ENCODE measurements around the gene XXYLT1. TPM values are rescaled to one million over a fixed set of nuclear protein-coding genes. Genes with fewer than 3 reads are reported as not detected.

Gene XXYLT1
- polyA plus RNA-seq, 1 donor (not counting 4 experiments of a cell fraction or from before 2014, with no cell fraction given): 11.1 TPM

GRCh38 chr3:195168009-195168762, 102.8 kb downstream of the XXYLT1 start:
- H3K4me1 ChIP-seq (ENCODE audit: control insufficient read depth, extremely low read depth, insufficient read depth, low read length): peaks cover 24% of the 10 kb centered on the region
- FAIRE-seq (peak; percentile 67), DNase-seq (ENCODE audit: low read depth, low spot score) (no peak)
- H3K36me3 ChIP-seq (ENCODE audit: control insufficient read depth in 2 of 2, extremely low read depth in 1 of 2, insufficient read depth in 2 of 2, low read length in 2 of 2): no peaks in the 10 kb centered on the region
- no peaks in the 10 kb centered on the region for H4K20me1 ChIP-seq (ENCODE audit: control insufficient read depth, extremely low read depth, insufficient read depth, low read length)
- H3K9me3 ChIP-seq (ENCODE audit: control insufficient read depth, low read depth, low read length): no peaks in the 10 kb centered on the region
- peak overlapping the region; percentile 22 for H3K4me2 ChIP-seq (ENCODE audit: control insufficient read depth, extremely low read depth, insufficient read depth, low read depth, low read length)
- dilution Hi-C loops (cut with MboI; ENCODE audit: extremely low pct_ligation_motif_present, low sequenced_read_pairs): no loop called here
- H3K27me3 ChIP-seq (ENCODE audit: control insufficient read depth, extremely low read depth, insufficient read depth, low read length): no peaks in the 10 kb centered on the region
- H2AFZ ChIP-seq (ENCODE audit: control insufficient read depth, low read length): no peak overlapping the region
- H3K79me2 ChIP-seq (ENCODE audit: control insufficient read depth, insufficient read depth, low read length): no peaks in the 10 kb centered on the region
- H3K27ac ChIP-seq (ENCODE audit: control insufficient read depth, insufficient read depth, low read length): no peak overlapping the region
- H3K4me3 ChIP-seq (ENCODE audit: control insufficient read depth in 2 of 3, extremely low read depth in 1 of 3, insufficient read depth in 2 of 3, low read depth in 1 of 3, low read length in 3 of 3): no peak overlapping the region
- no peak overlapping the region for H3K9ac ChIP-seq (ENCODE audit: control insufficient read depth, extremely low read depth, insufficient read depth, low read length)
- H3K9me1 ChIP-seq (ENCODE audit: control insufficient read depth, extremely low read depth, insufficient read depth, low read length): peaks cover 6% of the 10 kb centered on the region
- no peak for TF ChIP-seq CTCF (optimal IDR thresholded peaks at IDR 0.05 in 1 of 3, IDR thresholded peaks at IDR 0.05 in 1 of 3, conservative IDR thresholded peaks at IDR 0.05 in 1 of 3; ENCODE audit: extremely low read depth in 1 of 3, insufficient read depth in 2 of 3, low read length in 3 of 3)
- no peak for TF ChIP-seq EZH2 (IDR thresholded peaks at IDR 0.05; ENCODE audit: low read length)

GRCh38 chr3:195165790-195166189, 105.2 kb downstream of the XXYLT1 start:
- Histone ChIP-seq H3K9ac (ENCODE audit: control insufficient read depth, extremely low read depth, insufficient read depth, low read length) (no peak overlapping the region), H3K4me2 (ENCODE audit: control insufficient read depth, extremely low read depth, insufficient read depth, low read depth, low read length) (no peak overlapping the region), H3K9me3 (ENCODE audit: control insufficient read depth, low read depth, low read length) (no peaks in the 10 kb centered on the region), H4K20me1 (ENCODE audit: control insufficient read depth, extremely low read depth, insufficient read depth, low read length) (no peaks in the 10 kb centered on the region), H3K4me1 (ENCODE audit: control insufficient read depth, extremely low read depth, insufficient read depth, low read length) (peaks cover 10% of the 10 kb centered on the region), H3K27me3 (ENCODE audit: control insufficient read depth, extremely low read depth, insufficient read depth, low read length) (no peaks in the 10 kb centered on the region), H3K36me3 (ENCODE audit: control insufficient read depth in 2 of 2, extremely low read depth in 1 of 2, insufficient read depth in 2 of 2, low read length in 2 of 2) (no peaks in the 10 kb centered on the region), H2AFZ (ENCODE audit: control insufficient read depth, low read length) (no peak overlapping the region), H3K79me2 (ENCODE audit: control insufficient read depth, insufficient read depth, low read length) (no peaks in the 10 kb centered on the region), H3K9me1 (ENCODE audit: control insufficient read depth, extremely low read depth, insufficient read depth, low read length) (peaks cover 4% of the 10 kb centered on the region), H3K27ac (ENCODE audit: control insufficient read depth, insufficient read depth, low read length) (no peak overlapping the region), H3K4me3 (ENCODE audit: control insufficient read depth in 2 of 3, extremely low read depth in 1 of 3, insufficient read depth in 2 of 3, low read depth in 1 of 3, low read length in 3 of 3) (no peak overlapping the region)
- no peak for TF ChIP-seq EZH2 (IDR thresholded peaks at IDR 0.05; ENCODE audit: low read length)
- dilution Hi-C loops (cut with MboI; ENCODE audit: extremely low pct_ligation_motif_present, low sequenced_read_pairs): no loop called here
- no peak for DNase-seq (ENCODE audit: low read depth, low spot score)
- no peak for FAIRE-seq

GRCh38 chr3:195165265-195165609, 105.7 kb downstream of the XXYLT1 start:
- Histone ChIP-seq H3K9ac (ENCODE audit: control insufficient read depth, extremely low read depth, insufficient read depth, low read length) (no peak overlapping the region), H3K4me1 (ENCODE audit: control insufficient read depth, extremely low read depth, insufficient read depth, low read length) (peaks cover 10% of the 10 kb centered on the region), H3K27me3 (ENCODE audit: control insufficient read depth, extremely low read depth, insufficient read depth, low read length) (no peaks in the 10 kb centered on the region), H3K4me3 (ENCODE audit: control insufficient read depth in 2 of 3, extremely low read depth in 1 of 3, insufficient read depth in 2 of 3, low read depth in 1 of 3, low read length in 3 of 3) (no peak overlapping the region), H3K79me2 (ENCODE audit: control insufficient read depth, insufficient read depth, low read length) (no peaks in the 10 kb centered on the region), H3K9me1 (ENCODE audit: control insufficient read depth, extremely low read depth, insufficient read depth, low read length) (peaks cover 2% of the 10 kb centered on the region), H3K36me3 (ENCODE audit: control insufficient read depth in 2 of 2, extremely low read depth in 1 of 2, insufficient read depth in 2 of 2, low read length in 2 of 2) (no peaks in the 10 kb centered on the region), H2AFZ (ENCODE audit: control insufficient read depth, low read length) (no peak overlapping the region), H3K4me2 (ENCODE audit: control insufficient read depth, extremely low read depth, insufficient read depth, low read depth, low read length) (no peak overlapping the region), H3K27ac (ENCODE audit: control insufficient read depth, insufficient read depth, low read length) (no peak overlapping the region), H4K20me1 (ENCODE audit: control insufficient read depth, extremely low read depth, insufficient read depth, low read length) (no peaks in the 10 kb centered on the region), H3K9me3 (ENCODE audit: control insufficient read depth, low read depth, low read length) (no peaks in the 10 kb centered on the region)
- dilution Hi-C loops (cut with MboI; ENCODE audit: extremely low pct_ligation_motif_present, low sequenced_read_pairs): no loop called here
- no peak for FAIRE-seq
- DNase-seq (ENCODE audit: low read depth, low spot score): no peak
- TF ChIP-seq EZH2 (IDR thresholded peaks at IDR 0.05; ENCODE audit: low read length): no peak
- no peak for TF ChIP-seq CTCF (optimal IDR thresholded peaks at IDR 0.05 in 1 of 3, IDR thresholded peaks at IDR 0.05 in 1 of 3, conservative IDR thresholded peaks at IDR 0.05 in 1 of 3; ENCODE audit: extremely low read depth in 1 of 3, insufficient read depth in 2 of 3, low read length in 3 of 3)
